NCI-H2227 treated with DMSO at 0.1 percent for 48 hours (cell line): ENCODE results near the gene SELP.
A peak's percentile ranks its signal among the peaks of the same experiment; 100 is the strongest.

Experiments
- DNase-seq: peaks from one replicate; lab custom pipeline; 2025; lab: John Stamatoyannopoulos, UW

The SELP gene

GRCh38 chr1:169620565-169620964, 9.4 kb downstream of the SELP start:
- DNase-seq: no peak

GRCh38 chr1:169618367-169618766, 11.6 kb downstream of the SELP start:
- DNase-seq: no peak

GRCh38 chr1:169615803-169616202, 14.1 kb downstream of the SELP start:
- DNase-seq: no peak

- no peak for DNase-seq
Observed at GRCh38 chr1:169610858-169611257, 19.1 kb downstream of the SELP start.

- DNase-seq: no peak
Observed at GRCh38 chr1:169610108-169610507, 19.8 kb downstream of the SELP start.

GRCh38 chr1:169608226-169608625, 21.7 kb downstream of the SELP start:
- no peak for DNase-seq

- no peak for DNase-seq
Observed at GRCh38 chr1:169604781-169605560, 25.0 kb downstream of the SELP start.

- DNase-seq: peak; percentile 16
Observed at GRCh38 chr1:169601096-169601881, 28.6 kb downstream of the SELP start.

- DNase-seq: no peak
Observed at GRCh38 chr1:169595764-169596711, 33.9 kb downstream of the SELP start.

- no peak for DNase-seq
Observed at GRCh38 chr1:169594391-169594790, 35.5 kb downstream of the SELP start.

GRCh38 chr1:169590932-169591331, 39.0 kb downstream of the SELP start:
- no peak for DNase-seq

- no peak for DNase-seq
Observed at GRCh38 chr1:169588785-169589485, 41.0 kb downstream of the SELP start.

- DNase-seq: no peak
Observed at GRCh38 chr1:169588112-169588511, 41.8 kb downstream of the SELP start.

- peak; percentile 53 for DNase-seq
Observed at GRCh38 chr1:169586395-169587255, 43.3 kb downstream of the SELP start, which contains the start of gene F5. TSS of gene F5 (minus strand) at chr1:169586481. CDS start at chr1:169586386, 95 bp downstream.

- DNase-seq: no peak
Observed at GRCh38 chr1:169586067-169586394, 43.9 kb downstream of the SELP start.

GRCh38 chr1:169585181-169585580, 44.7 kb downstream of the SELP start:
- no peak for DNase-seq

- no peak for DNase-seq
Observed at GRCh38 chr1:169584483-169585144, 45.3 kb downstream of the SELP start.

- no peak for DNase-seq
Observed at GRCh38 chr1:169577981-169578738, 51.8 kb downstream of the SELP start.

GRCh38 chr1:169576935-169577331, 53.0 kb downstream of the SELP start:
- DNase-seq: no peak
